Measurements from ENCODE around the gene TTLL8.

- TF ChIP-seq CTCF (IDR thresholded peaks at IDR 0.05) (no peak), POLR2A (IDR thresholded peaks at IDR 0.05) (no peak)
These were observed 49.4 kb upstream of the TTLL8 start for GRCh38 chr22:50107529-50107928.

All from heart left ventricle (tissue), 13 donors.